GM10847 (cell line): ENCODE measurements around the gene ETV5.

ENCODE experiments used
- POLR2A ChIP-seq: IDR thresholded peaks from 2 replicates; pipeline ENCODE4 v1.6.1; 2011; ENCODE audit not compliant: insufficient read length; ENCODE audit errors: extremely low read depth

ETV5 gene

DNA sequence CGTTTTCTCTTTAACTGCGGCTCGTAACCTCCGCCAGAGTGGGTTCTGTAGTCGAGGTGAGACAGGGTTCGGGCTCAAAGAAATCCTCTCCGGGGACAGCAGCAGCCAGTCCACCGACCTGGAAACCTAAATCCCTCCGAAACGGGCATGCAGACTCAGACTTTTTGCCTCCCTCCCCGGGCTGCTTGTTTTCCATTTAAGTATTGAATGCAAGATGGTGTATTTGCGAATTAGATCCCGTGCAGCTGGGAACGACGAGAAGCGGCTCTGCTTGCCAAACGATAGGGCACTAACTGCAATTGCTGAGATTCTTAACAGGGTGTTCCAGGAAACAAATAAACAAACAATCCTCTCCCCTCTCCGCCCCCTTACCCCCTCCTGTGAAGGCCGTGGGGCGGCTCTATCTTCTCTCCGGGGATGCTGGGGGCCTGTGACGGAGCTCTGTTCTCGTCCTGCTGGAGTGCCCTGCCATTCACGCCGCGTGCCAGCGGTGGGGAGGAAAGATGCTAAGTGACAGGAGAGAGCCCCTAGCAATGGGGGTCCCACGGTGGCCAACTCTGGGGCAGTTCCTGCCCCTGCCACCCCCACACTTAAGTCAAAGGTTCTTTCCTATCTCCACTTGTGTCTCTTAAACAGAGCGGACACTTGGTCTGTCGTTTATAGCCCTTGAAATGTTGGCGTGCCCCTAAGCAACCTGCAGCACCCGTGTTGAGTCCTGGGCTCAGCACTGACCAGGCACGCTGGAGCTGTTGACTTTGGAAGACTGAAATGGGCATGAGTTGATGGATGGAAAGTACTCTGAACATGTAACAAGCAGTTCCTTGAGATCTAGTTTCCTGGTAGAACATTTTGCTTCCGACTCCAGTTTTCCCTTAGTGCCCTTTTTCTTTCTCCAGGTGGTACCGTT is 1.3 kb upstream of the ETV5 start:
- TF ChIP-seq POLR2A, result no peak

DNA sequence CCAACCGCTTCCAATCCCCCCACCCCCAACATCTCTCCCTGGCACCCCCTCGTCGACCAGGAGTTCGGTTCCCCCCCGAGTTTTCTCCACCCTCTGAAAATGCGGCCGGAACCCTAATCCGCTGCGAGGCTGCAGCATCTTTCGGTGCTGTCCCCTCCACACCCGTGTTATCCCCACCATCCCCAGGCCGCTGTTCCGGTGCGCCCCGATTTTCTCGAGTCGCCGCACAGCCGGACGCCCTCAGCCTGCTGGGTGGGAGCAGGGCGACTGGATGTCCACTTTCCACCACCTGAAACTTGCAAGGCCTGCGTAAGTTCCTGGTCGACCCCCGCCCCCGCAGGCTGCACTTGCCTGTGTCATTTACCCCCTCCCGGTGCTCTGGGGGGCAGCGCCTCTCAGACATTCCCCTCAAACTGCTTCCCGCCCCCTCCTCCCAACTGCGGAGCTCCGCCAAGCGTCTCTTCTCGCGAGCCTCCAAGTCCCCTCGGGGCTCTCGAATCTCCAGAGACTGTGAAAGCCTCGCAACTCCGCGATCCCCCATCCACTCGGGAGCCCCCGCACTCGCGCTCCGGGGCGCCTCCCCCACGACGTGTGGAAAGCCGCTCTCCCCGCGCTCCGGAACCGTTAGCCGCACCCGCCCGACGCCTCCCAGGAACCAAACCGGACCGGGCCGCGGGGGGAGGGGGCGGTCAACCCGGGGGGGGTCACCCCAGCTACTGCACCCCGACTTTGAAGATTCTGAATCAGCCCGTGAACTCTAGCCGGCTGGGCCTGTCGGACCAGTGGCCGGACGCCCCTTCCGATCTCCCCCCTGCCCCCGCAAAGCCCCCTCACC is 566 bp downstream of the ETV5 start:
- TF ChIP-seq POLR2A, result no peak

DNA sequence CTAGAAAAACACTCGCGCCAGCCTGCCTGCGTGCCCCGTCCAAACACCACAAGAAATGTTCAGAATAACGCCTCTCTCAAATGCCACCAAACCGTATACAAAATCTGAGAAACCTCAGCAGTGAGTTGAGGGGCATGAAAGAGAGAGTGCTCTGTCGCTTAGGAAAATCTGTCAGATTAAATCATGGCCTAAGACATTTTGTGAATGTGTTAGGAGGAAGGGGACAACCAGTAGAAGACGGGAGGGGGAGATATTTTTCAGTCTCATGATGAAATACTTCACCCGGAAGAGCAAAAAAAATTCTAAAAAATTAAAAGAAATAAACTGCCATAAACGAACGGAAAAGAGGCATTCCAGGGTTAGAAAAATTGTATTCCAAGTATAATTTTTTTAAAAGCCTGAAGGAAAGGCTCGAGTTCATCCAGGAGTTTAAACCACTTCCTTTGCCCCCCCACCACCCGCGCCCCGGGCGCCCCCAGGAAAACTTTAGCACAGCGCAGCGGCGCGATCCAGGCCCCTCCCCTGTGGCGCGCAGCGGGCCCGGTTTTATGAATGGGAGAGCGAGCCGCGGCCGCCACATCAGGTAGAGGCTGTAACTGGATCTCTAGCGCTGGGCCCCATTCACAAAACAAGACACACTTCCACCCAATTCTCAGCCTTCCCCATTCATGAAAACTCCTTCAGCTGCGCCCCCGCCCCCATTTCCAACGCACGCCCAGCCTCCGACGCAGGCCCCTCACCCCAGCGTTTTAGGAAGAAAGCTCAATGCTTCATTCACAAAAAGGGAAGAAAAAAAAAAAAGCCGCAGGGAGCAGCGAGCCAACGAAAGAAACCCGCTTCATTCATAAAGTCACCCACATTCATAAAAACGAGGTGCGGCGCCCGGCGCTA is 1.4 kb downstream of the ETV5 start:
- TF ChIP-seq POLR2A, result no peak

DNA sequence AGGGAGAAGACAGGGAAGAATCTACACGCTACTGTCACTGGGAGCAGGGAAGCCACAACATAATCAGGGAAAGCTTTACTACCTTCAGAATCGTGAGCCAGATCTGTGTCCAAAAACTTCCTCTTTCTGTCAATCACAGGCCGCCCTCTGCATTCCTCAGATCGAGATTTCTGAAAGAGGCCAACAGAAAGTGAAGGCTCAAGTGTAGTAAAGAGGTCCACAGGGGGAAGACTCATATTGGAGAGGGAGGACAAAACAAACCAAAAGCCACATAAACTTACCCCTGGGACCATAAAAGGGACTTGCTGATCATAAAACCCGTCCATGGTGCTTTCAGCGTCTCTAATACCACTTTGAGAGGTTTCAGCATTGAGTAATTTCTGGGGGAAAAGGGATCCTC is 3.3 kb downstream of the ETV5 start:
- no peak for TF ChIP-seq POLR2A

DNA sequence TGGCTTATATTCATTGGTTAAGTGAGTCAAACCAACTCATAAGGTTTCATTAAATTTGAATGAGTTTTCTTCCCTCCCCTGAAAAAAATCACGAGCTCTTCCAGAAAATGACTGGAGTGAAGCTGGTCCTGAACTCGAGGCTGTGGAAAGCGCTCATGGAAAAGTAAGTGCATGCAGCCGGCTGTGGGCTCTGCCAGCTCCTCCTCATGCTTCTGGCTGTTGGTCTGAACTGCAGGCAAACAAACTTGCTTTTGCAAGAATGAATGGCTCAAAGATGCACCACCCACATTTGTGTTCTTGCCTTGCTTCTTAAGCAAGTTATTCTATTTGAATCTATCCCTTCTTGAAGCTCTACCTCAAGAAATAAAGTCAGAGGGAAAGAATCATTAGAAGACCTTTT is 6.2 kb downstream of the ETV5 start:
- no peak for TF ChIP-seq POLR2A

DNA sequence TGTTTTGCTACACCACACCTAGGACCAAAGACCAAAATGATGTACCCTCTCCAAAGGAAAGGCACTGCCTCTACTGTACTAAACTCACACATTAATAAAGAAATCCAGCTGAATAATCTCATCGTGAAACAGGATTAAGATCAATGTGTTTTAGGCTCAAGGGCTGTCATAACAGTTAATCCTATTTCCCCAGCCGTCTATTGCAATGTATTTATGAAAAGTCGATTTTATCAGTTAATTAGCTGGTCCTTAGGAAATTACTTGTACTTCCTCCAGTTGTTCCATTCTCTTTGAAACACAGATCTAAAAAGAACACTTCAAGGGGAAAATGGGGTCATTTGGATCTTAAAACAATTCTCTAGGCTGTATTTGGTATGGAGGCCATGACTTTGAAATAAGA is 8.5 kb downstream of the ETV5 start:
- no peak for TF ChIP-seq POLR2A

DNA sequence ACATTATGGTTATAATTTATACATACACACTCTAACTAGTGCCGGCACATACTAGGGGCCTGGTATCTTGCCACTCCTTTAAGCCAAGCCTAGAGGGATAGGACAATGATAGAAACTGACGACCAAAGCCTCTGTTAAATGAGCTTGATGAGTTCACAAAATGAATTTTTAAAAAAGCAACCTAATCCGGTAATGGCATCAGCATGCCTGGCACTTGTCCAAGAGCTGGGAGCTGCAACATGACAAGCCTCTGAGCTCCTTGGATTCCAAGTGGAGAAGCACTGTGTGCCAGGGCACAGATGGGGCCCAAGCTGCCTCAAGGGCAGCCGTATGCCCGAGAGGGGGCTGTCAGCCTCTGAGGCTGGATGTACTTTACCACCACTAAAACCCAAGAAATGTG is 9.7 kb downstream of the ETV5 start:
- no peak for TF ChIP-seq POLR2A

DNA sequence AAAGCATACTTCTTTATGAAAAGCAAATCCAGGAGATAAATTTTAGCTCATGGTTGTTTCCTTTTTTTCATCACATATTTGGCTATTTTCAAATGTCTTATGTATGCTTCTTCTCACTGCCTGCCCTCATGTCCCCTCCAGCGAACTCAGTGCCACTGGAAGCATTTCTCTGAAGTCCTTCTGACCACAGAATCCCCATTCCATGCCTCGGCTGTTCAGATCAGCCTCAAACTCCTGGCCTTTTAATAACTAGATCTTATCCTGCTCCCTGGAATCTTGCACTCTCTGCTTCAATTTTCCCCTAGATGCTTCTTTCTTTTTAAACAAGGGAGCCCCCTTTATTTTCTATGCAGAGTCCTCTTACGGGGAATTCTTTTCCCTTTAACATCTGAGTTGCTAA is 10.1 kb downstream of the ETV5 start:
- TF ChIP-seq POLR2A, result no peak

DNA sequence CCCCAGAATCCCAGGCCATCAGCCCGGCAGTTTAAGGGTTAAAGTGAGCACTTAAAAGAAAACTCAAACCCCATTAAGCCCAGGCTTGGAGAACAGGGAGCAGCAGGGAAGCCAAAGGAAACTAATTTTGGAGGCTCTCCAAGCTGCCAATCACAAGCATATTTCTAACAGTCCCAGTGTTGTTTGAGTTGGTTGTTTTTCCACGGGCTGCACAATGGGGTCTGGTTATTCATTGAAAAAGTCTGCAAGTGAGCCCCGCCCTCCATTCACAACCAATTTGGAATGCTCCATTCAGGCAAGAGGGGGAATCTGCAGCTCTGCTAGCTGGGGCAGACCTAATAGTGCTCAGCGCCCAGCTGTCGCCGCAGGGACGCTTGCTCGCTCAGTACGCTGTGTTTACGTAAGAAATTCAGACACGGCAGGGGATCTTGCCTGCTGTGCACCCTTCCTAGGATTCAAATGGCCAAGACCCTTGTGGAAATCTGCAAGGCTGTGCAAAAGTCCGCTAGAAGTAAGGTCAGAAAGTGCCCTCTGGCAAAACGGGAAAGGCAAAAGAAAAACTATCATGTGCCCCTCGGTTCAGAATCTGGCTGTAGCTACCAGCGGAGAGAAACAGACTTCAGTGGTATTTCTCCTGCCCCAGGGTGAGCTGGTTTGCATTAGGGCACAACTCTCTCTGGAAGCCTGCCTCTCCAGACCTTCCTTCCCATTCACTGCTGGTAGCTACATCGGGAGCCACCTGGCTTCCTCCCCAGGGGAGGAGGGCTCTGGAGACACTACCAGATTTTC is 11.0 kb downstream of the ETV5 start:
- TF ChIP-seq POLR2A, result no peak

DNA sequence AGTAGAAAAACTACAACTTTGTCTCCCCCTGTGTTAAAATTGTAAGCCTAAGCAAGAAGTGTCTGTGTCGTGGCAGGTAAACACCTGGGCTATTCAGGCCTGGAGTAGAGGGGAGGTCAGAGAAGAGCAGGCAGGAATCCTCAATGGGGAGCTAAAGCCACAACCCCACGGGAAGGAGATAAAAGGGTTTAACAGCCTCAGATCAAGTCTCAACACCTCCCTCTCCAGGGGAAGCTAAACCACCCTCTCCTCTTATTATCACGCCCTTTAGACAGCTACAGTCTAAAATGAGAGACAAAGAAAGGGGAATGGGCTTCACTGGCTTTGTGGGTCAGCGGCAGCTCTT is 11.6 kb downstream of the ETV5 start:
- TF ChIP-seq POLR2A, result no peak

DNA sequence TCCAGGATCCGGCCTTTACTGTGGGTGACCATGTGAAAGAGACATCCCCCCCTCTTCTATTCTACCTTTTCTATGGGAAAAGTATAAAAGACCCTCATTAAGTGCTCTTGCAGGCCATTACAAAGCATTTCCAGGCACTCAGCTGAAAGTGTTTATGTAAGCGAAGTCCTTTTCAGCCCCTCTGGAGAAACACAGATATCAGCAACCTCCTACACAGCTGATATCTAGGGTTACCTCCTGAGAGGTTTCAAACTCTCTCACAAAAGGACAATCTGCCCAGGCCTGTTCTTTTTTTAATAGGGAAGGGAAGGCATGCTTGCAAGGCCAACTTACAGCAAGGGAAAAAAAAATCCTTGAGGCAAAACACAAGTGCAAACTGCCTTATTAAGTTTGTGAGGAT is 12.6 kb downstream of the ETV5 start:
- TF ChIP-seq POLR2A, result no peak

DNA sequence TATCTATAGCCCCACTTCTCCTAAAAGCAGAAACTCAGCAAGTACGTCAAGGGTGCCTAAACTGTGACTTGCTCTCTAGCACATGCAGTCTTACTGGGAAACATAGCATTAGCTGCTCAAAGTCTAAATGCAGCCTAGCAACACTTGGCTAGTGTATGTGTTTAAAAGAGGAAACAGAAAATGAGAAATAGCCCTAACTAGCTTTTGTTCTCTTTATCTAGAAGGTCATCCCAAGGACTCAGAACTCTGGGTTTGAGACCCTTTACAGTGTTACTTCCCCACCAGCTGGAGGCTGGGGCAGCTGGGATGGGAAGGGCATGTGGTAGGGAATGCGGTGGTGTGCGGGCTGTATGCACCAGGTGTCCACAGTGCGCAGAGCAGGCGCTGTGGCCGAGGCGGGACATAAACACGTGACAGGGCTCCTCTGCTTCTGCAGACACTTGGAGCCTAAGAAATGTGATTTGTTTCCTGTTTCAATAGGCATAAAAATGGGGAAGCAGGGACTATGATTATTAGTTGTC is 13.3 kb downstream of the ETV5 start:
- no peak for TF ChIP-seq POLR2A

DNA sequence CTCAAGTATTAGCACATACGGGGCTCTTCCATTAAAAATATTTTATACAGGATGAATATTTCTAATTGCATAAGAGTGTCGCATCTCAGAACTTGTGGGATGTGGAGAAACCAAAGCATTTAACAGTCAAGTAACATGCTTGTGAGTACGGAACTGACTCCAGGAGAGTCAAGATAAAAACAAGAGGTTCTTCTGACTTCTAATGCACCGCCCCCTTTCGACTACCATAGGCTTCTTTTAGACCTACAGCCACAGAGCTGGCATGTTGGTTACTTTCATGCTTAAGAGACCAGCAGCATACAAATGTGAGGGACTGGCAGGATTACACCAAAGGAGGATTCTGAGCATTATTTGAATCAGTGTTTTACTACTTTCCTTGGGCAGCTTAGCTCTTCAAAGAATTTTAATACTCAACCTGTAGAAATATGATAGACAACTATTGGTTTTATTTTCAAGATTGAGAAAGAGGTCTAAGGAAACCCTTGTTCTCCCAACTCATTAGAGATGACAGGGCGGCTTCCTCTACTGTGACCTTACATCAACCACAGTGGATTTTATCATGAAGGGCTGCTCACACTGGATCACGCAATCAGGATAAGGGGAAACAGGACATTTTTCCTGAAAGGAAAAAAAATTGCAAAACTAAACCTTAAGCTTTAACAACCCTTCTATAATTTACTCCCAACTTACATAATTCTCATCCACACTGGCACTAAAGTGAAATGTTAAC is 14.0 kb downstream of the ETV5 start:
- TF ChIP-seq POLR2A, result no peak

DNA sequence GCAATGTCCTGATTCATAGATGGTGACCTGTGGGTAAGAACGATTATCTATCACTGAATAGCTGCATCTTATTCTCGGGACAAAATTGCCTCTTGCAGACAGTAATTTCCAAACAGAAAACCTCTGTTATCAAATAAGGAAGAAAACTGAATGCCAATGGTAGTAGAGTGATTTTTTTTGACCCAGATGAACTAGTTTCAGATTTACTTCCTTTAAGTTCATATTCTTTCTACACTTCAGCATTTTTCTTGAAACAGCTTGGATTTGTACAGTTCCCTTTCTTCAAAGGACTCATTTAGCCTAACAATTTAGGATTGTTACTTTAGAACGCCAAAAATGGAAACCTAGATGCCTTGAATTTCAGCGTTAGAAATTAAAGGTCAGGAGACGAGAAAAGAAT is 14.6 kb downstream of the ETV5 start:
- no peak for TF ChIP-seq POLR2A

DNA sequence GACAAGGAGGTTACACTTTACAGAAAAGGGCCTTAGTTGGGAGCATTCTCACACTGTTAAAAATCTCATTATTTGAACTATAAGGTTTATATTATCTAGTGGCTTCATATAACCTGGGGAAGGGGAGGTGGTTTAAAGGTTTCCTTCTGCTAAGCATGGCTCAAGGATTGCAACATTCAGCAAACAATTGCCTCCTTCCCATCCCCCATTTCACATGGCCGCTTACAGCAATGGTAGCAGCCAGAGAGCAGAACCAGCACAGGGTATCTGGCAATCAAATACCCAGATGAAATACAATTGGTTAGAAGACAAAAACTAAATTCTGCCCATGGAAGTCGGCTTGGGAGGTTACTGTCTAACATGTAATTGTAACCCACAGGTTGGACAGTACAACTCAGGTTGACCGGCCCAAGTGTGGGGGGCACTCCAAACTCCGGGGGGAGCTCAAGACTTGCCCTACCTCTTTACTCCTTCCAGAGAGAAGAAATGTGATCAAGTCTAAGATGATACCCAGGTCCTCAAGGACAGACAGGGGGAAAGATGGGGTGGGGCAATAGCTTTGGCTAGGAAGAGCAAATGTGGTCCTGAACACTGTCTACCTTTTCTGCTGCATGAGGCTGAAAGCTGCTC is 15.5 kb downstream of the ETV5 start:
- no peak for TF ChIP-seq POLR2A
